Measurements from ENCODE around the gene KIF25. TPM values are rescaled to one million over a fixed set of nuclear protein-coding genes. Genes with fewer than 3 reads are reported as not detected.
"Not testable (repeated sequence)": the region's sequence is repeated elsewhere in the genome, so short reads cannot be mapped to it uniquely, and the experiment has no call there.

Gene KIF25
- total RNA-seq, 1 donor from 2014 or later: not detected

DNA sequence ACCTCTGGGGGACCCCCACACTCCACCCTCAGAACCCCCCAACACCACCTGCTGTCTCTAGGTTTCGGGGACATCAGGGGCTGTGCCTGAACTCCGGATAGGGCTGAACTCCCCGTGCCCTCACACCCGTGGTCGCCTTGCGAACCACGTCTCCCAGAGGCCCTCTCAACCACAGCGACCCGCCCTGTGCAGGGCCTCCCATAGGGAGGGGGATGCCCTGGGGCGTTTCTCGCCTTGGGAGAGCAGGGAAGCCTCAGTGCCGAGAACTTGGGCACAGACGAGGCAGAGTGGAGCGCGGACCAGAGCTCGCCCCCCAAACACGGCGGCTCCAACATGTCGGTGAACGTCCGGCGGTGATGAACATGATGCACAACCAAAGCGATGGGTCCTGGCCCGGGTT lies 74.8 kb downstream of the KIF25 start:
- DNase-seq (ENCODE audit: extremely low spot score, unreplicated experiment): no peak
- no peak for TF ChIP-seq CTCF (IDR thresholded peaks at IDR 0.05)
- H3K9me3 Mint-ChIP-seq (ENCODE audit: unreplicated experiment): no peaks in the 10 kb centered on the region
- peaks cover 22% of the 10 kb centered on the region for H3K4me1 Mint-ChIP-seq (ENCODE audit: unreplicated experiment)
- no peaks in the 10 kb centered on the region for H3K36me3 Mint-ChIP-seq (ENCODE audit: unreplicated experiment)
- H3K4me3 Mint-ChIP-seq (ENCODE audit: unreplicated experiment): no peak overlapping the region
- H3K27me3 Mint-ChIP-seq (ENCODE audit: unreplicated experiment): peaks cover 10% of the 10 kb centered on the region
- H3K27ac Mint-ChIP-seq (ENCODE audit: unreplicated experiment): no peak overlapping the region

- H3K4me3 Mint-ChIP-seq (ENCODE audit: unreplicated experiment): no peak overlapping the region
- H3K9me3 Mint-ChIP-seq (ENCODE audit: unreplicated experiment): no peaks in the 10 kb centered on the region
- H3K27me3 Mint-ChIP-seq (ENCODE audit: unreplicated experiment): peaks cover 10% of the 10 kb centered on the region
- peaks cover 25% of the 10 kb centered on the region for H3K4me1 Mint-ChIP-seq (ENCODE audit: unreplicated experiment)
- peak overlapping the region; percentile 27 for H3K27ac Mint-ChIP-seq (ENCODE audit: unreplicated experiment)
- no peaks in the 10 kb centered on the region for H3K36me3 Mint-ChIP-seq (ENCODE audit: unreplicated experiment)
- TF ChIP-seq CTCF (IDR thresholded peaks at IDR 0.05): no peak
- no peak for DNase-seq (ENCODE audit: extremely low spot score, unreplicated experiment)
These were observed 75.3 kb downstream of the KIF25 start for GRCh38 chr6:168072730-168073129.

- Mint-ChIP-seq H3K27me3 (ENCODE audit: unreplicated experiment) (peaks cover 10% of the 10 kb centered on the region), H3K27ac (ENCODE audit: unreplicated experiment) (no peak overlapping the region), H3K4me3 (ENCODE audit: unreplicated experiment) (no peak overlapping the region), H3K36me3 (ENCODE audit: unreplicated experiment) (no peaks in the 10 kb centered on the region), H3K9me3 (ENCODE audit: unreplicated experiment) (no peaks in the 10 kb centered on the region), H3K4me1 (ENCODE audit: unreplicated experiment) (peaks cover 35% of the 10 kb centered on the region)
- no peak for TF ChIP-seq CTCF (IDR thresholded peaks at IDR 0.05)
- no peak for DNase-seq (ENCODE audit: extremely low spot score, unreplicated experiment)
These were observed 76.7 kb downstream of the KIF25 start for GRCh38 chr6:168073937-168074730.

DNA sequence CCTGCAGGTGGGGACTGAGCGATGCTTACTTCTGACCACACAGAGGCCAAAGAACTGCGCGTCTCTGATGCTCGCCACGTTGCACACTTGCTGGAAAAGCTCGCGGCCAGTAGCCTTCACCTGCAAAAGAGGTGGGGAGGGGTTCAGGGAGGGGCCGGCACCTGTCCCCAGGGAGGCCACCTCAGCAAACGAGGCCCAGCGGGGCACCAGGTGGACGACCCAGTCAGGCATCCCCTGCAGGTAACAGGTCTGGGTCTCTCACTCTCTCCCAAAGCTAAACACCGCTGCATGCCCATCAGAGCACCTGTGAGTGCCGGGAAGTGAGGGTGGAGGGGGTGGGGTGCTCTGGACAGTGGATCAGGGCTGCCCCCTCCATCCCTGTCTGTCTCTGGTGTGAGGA lies 77.7 kb downstream of the KIF25 start:
- peaks cover 37% of the 10 kb centered on the region for H3K4me1 Mint-ChIP-seq (ENCODE audit: unreplicated experiment)
- no peak for TF ChIP-seq CTCF (IDR thresholded peaks at IDR 0.05)
- no peaks in the 10 kb centered on the region for H3K9me3 Mint-ChIP-seq (ENCODE audit: unreplicated experiment)
- no peaks in the 10 kb centered on the region for H3K36me3 Mint-ChIP-seq (ENCODE audit: unreplicated experiment)
- H3K27me3 Mint-ChIP-seq (ENCODE audit: unreplicated experiment): peaks cover 3% of the 10 kb centered on the region
- H3K27ac Mint-ChIP-seq (ENCODE audit: unreplicated experiment): no peak overlapping the region
- no peak overlapping the region for H3K4me3 Mint-ChIP-seq (ENCODE audit: unreplicated experiment)
- DNase-seq (ENCODE audit: extremely low spot score, unreplicated experiment): no peak

DNA sequence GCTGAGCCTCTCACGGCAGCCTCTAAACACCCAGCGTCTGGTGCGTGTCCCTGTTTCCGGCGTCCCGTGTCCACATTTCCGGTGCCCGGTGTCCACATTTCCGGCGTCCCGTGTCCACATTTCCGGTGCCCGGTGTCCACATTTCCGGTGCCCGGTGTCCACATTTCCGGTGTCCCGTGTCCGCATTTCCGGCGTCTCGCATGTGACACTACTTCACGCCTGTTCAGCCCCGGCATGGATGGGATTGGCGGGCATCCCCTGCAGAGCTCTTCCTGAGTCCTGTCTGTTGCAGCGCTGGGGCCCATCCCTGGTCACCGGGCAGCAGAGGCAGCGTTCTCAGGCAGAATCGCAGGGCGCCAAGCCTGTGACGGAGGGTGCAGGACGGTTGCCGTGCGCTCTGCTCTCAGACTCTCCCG lies 78.3 kb downstream of the KIF25 start:
- Mint-ChIP-seq H3K4me1 (ENCODE audit: unreplicated experiment) (peaks cover 37% of the 10 kb centered on the region), H3K4me3 (ENCODE audit: unreplicated experiment) (no peak overlapping the region), H3K36me3 (ENCODE audit: unreplicated experiment) (no peaks in the 10 kb centered on the region), H3K27me3 (ENCODE audit: unreplicated experiment) (peaks cover 3% of the 10 kb centered on the region), H3K27ac (ENCODE audit: unreplicated experiment) (no peak overlapping the region), H3K9me3 (ENCODE audit: unreplicated experiment) (no peaks in the 10 kb centered on the region)
- DNase-seq (ENCODE audit: extremely low spot score, unreplicated experiment): no peak
- no peak for TF ChIP-seq CTCF (IDR thresholded peaks at IDR 0.05)

GRCh38 chr6:168077401-168077800 lies 79.9 kb downstream of the KIF25 start:
- DNase-seq (ENCODE audit: extremely low spot score, unreplicated experiment); H3K36me3 Mint-ChIP-seq (ENCODE audit: unreplicated experiment); H3K4me3 Mint-ChIP-seq (ENCODE audit: unreplicated experiment); H3K27ac Mint-ChIP-seq (ENCODE audit: unreplicated experiment); H3K27me3 Mint-ChIP-seq (ENCODE audit: unreplicated experiment); H3K9me3 Mint-ChIP-seq (ENCODE audit: unreplicated experiment): not testable (repeated sequence)
- peaks cover 28% of the 10 kb centered on the region for H3K4me1 Mint-ChIP-seq (ENCODE audit: unreplicated experiment)

All from osteocyte (in vitro differentiated cells).